Measurements from ENCODE around the gene USP51.
"Not testable (repeated sequence)": the region's sequence is repeated elsewhere in the genome, so short reads cannot be mapped to it uniquely, and the experiment has no call there.

Gene USP51

GRCh38 chrX:55464050-55464449, 25.6 kb downstream of the USP51 start:
- DNase-seq, result not testable (repeated sequence)

- not testable (repeated sequence) for DNase-seq
Observed at GRCh38 chrX:55459926-55460325, 29.7 kb downstream of the USP51 start.

GRCh38 chrX:55459426-55459825, 30.2 kb downstream of the USP51 start:
- not testable (repeated sequence) for DNase-seq

GRCh38 chrX:55455708-55456107, 33.9 kb downstream of the USP51 start:
- not testable (repeated sequence) for DNase-seq

- no peak for DNase-seq
Observed at GRCh38 chrX:55452833-55453124, 36.9 kb downstream of the USP51 start.

- peak; percentile 50 for DNase-seq
Observed at GRCh38 chrX:55451990-55452832, 37.4 kb downstream of the USP51 start, which contains the start of gene MAGEH1. MAGEH1 (plus strand) TSS chrX:55452127; CDS start chrX:55452375, 248 bp downstream.

GRCh38 chrX:55451626-55451989, 38.0 kb downstream of the USP51 start:
- no peak for DNase-seq

- no peak for DNase-seq
Observed at GRCh38 chrX:55451141-55451540, 38.5 kb downstream of the USP51 start.

GRCh38 chrX:55450259-55450658, 39.4 kb downstream of the USP51 start:
- DNase-seq, result no peak

GRCh38 chrX:55443468-55443867, 46.2 kb downstream of the USP51 start:
- DNase-seq, result not testable (repeated sequence)

All from SIG-M5 (cell line).